HK-2 (cell line): ENCODE measurements around the gene MACROH2A1.

Experiments
- DNase-seq: peaks from one replicate; pipeline ENCODE4 v3.0.0-alpha.2; 2018; ENCODE audit not compliant: unreplicated experiment

MACROH2A1 gene

DNA sequence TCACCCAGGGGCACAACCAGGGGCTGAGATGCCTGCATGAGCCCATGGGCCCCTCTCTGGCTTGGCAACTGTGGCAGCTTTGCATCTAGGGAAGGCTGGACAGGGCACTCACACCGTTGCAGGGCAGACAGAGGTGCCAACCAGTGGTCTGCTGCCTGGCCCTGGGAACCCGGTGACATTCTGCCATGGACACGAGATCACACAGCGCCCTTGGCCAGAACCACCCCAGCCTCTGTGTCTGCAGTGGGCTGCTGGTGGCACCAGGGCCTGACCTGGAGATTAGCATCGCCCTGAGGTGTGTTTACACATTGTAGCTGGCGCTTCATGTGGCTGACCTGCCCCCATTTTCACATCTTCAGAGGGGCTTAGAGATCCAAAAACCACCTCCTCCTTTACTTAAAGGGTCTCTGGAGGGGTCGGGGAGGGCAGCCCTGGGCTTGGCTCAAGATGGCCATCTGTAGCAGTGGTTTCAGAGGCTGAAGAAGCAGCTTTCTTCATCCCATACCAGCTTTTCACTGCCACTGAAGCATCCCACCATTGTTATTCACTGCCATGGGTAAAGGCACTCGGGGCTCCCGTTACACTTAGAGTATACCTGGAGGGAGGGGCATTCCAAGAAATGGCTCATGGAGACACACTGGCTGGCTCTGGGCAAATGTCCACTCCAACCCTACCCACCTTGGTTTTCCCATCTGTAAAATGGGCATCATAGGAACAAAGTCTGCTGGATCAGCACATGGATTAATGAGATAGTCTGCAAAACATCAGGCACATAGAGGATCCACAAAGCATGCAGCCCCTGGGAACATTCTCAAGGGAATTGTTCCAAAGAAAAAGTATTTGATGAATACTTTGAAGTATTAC is 36.7 kb upstream of the MACROH2A1 start:
- no peak for DNase-seq

DNA sequence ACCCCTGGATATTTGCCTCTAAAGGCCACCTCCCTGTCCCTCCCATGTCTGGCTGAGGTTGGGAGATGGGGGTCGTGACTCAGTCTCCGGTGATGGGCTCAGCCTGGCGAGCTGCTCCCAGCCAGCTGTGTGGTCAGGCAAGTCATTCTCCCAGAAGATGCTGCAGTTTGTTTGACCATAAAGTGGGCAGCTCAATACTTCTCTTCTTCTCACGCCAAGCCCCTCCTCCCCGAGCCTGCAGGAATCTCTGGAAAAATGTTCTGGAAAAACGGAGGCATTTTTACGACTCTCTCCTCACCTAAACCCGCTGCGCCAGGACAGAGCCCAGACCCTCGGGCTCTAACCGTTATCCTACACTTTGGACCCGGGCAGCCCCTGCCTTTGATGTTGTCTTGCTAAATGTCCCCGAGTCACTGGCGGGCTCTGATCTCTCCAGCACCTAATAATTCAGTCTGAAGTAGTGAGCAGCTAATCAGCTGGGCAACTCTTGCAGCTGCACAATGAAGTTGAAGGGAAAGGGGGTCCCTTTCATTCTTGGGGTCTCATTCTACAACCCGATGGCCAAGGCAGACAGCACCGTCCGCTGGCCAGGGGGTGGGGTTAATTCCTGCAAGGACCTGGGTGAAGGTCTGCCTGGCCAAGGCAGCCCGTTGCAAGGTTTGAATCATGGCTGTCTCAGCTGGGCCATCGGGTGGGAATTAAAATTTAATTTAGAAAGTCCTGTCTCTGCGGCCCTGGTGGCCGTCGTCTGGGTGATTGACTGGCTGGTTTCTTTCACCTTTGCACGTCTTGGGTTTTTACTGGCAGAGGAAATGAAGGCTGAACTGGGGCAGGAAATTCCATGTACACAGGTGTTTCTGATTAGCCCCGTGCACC is 35.8 kb upstream of the MACROH2A1 start:
- no peak for DNase-seq

DNA sequence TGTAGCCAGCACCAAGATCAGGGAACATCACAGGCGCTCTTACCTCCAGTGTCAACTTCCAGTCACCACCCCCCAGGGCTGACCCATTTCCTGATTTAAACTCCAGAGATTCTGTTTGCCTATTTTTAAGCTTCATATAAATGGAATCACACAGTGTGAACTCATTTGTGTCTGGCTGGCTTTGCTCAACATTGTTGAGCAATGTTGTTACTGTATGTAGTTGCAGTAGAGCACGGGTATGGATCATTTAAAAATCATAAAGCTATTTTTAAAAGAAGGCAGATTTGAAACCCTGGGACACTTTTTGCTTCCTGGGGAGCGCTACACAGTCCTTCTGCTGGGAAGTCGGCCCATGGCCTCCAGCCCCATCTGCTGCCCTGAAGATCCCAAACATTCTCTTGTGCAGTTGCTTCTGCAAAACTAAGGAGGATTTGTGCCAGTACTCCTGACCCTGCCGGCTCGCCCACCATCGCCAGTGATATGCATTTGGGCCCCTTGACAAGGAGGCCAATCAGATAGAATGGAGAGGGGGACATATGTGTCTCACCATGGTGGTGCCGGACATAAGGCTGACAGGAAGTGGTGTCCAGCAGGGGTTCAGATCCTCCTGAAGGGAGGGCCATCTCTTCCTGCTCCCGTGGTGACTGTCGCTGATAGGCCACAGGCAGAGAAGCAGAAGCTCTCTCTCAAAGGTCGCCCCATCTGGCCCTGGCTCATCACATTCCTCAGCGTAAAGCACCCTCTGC is 34.8 kb upstream of the MACROH2A1 start:
- no peak for DNase-seq

DNA sequence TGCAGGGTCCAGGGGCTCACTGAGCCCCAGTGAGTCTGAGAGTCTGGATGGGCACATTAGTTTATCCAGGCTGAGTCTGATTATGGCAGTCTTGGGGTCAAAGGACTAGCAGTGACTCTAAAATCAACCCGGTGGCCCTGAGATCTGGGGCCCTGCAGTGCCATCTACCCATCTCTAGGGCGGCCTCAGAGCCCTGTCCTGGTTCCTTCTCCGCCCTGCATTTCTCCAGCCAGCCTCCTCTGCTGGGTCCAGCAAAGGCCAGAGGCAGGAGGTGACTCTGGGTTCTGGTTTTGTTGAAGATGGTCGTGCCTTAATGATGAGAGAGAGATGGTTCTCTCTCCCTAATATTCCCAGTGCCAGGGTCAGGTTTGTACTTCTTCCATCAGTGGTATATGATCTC is 33.1 kb upstream of the MACROH2A1 start:
- no peak for DNase-seq

DNA sequence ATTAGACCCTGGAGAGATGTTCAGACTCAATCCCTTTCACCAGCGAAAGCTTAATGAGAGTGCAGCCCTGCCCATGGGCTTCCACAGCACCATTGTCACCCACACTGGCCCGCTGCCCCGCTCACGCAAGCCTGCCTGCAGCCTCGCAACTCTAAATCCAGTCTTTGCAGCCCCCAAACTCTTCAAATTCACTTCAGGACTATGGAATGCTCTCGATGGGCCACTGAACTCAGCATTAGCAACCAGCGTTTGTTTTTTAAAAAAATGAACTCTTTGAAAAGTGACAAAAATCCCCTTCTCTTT is 31.1 kb upstream of the MACROH2A1 start:
- no peak for DNase-seq

DNA sequence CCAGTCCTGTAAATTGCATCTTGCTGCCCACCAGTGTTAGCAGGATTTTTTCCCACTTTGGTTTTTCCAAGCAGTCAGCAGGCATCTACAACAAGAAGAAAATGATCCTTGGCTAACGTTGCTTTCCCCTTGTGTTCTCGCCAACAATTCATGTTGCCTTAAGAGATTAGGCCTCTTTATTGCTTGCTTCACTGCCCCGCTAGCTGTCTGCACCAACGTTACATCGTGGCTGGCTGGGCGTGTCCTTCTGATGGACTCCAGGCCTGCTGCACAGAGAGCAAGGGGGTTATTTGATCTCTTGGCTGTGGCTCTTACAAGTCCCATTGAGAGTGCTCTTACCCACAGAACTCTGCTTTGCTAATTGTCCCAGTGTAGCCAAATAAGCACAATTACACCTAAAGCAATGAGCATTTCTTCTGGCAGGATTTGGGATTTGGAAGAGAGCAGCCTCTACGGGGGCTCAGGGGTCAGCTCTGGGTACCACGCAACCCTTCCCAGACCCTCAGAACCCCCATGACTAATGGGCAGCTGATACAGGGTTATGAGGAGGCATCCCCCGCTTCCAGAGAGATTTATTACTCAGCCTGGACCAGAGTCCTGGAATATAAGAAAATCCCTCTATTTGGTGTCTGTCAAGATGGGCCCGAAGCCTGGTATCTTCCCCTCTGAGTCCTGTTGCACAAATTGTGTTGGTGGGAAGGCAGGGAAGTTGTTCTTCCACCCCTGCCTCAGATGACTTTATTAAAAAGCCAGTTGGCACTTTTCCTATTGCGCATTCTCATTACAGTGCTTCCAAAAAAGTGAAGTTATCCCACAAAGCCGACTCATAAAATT is 30.5 kb upstream of the MACROH2A1 start:
- DNase-seq: no peak

DNA sequence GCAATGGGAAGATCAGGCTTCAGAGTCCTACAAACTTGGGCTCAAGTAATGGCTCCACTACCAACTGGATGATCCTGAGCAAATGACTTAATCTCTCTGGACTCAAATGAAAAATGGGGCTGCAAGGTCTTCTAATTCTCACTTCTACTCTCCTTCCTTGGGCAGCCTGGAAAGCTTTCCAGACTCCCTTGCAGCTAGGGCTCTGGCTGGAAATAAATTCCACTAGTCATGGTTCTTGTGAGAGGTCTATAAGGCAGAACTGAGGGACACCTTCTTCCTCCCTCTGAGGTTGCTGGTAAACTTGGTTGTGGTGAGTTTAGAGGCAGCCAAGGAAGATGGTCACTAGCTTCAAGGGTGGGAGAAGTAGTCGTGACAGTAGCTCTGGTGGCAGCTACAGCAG is 29.6 kb upstream of the MACROH2A1 start:
- DNase-seq: no peak

DNA sequence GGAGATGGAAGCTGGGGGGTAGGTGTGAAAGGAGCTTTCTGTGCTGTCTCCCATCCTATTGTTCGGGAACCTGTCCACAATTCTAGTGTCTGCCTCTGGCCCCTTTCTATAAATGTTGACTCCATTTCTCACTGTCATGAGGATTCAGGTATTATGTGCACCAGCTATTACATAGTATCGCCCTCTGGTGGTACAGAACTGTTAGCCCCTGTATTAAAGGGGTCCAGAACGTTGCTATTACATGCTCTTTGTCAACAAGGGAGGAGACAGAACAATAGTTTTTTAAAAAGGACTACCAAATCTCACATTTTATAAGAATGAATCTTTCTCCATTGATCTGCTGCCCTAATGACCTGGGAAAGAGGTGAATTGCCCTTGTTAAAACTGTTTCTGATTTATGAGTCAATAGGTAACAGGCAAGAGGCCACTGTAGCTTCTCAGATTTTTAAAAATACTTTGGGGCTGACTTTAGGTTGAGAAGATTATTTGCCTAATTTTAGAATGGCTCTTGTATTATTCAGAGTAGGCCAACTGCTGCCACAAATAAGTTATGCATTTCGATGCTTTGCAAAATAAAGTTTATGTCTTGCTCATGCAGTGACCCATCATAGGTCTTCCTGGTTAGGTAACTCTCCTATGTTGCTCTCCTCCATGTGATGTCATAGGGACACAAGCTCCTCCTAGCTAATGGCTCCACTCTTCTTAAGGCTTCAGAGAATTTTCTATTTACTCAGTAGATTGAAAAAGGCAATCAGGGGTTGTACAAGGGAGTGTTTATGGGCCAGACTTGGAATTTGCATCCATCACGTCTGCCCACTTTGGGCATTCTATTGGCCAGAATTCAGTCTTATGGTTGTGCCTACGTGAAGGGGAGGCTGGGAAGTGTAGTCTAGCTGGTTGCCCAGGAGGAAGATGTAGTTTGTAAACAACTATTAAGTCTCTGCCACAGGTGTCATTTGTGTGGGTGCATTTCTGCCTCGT is 27.4 kb upstream of the MACROH2A1 start:
- no peak for DNase-seq

DNA sequence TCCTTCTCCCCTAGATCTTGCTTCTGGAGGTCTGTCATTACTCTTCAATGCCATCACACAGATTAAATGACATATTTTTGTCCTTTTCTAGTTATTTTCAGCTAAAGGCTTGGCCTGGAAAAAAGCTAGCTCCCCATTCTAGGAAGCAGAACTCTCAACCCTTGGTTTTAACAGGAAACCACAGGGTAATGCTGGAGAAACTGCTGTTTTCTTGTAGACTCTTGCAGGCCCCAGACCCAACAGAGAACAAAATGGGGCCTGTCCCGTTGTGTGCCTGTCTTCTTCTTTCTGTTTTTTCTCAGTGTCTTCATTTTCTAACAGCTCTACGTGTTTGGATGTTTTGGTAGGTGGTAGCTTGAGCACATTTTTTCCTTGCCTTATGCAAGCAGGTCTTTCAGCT is 26.6 kb upstream of the MACROH2A1 start:
- DNase-seq: no peak

DNA sequence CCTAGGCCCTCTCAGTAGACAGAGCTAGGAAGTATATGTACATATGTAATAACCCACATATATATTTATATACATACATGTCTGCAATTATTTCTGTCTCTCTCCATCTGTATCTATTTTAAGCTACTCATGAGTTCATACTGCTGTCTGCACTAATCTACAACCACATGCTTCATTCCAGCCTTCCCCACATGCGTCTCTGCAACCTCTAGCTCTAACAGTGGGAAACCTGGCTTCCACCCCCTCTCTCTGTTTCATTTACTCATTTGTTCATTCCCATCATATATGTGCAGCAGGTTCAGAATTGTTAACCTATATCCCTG is 24.8 kb upstream of the MACROH2A1 start:
- no peak for DNase-seq

DNA sequence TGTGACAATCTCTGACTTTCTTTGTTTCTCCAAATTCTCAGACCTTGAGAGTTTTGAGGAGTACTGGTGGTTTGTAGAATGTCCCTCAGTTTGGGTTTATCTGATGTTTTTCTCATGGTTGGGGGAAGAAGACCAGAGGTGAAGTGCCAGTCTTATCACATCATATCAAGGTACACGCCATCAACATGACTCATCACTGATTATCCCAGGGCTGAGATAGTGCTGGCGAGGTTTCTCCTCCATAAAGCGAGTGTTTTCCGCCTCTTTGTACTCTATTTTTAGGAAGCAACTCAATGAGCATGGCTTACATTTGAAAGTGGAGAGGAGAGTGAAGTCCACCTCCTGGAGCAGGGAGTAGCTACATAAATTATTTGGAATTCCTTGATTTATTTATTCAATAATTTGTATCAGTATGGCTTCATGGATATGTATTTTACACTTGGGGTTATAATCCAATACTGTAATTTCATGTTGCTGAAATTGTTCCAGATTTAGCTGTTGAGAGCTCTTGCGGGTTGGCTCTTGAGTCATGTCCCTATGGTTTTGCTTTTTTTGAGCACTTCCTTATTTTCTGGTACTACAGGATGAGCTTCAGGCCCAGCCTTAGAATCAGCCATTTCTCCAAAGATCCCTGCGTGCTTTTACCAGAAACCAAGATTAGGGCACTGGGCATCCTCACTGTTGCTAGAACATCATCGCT is 24.3 kb upstream of the MACROH2A1 start:
- DNase-seq: no peak

DNA sequence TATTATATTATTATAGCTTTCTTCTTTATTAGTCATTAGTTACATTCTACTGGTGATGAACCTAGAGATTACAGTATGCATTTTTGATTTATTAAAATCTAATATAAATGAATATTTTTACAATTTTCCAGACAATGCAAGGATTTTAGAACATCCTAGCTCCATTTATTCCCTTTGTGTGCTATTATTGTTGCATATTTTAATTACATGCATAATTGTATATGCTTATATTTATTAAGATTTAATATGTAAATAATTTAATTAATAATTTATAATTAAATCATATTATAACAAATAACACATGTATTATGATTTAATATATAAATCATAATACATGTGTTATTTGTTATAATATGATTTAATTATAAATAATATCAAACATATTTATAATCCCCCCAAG is 23.4 kb upstream of the MACROH2A1 start:
- no peak for DNase-seq

DNA sequence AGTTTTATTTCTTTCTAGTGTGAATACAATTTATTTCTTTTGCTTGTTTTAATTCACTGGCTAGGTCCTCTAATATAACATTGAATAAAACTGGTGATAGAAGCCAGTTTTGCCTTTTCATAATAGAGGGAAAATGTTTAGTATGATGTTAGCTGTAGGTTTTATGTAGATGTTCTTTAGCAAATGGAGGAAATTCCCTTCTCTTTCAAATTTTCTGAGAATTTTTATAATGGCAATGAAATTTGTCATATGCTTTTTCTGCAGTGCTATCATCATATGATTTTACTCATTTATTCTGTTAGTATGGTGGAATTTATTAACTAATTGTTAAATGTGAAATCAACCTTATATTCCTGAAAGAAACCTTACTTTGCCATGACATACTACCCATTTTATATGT is 18.1 kb upstream of the MACROH2A1 start:
- DNase-seq: no peak

DNA sequence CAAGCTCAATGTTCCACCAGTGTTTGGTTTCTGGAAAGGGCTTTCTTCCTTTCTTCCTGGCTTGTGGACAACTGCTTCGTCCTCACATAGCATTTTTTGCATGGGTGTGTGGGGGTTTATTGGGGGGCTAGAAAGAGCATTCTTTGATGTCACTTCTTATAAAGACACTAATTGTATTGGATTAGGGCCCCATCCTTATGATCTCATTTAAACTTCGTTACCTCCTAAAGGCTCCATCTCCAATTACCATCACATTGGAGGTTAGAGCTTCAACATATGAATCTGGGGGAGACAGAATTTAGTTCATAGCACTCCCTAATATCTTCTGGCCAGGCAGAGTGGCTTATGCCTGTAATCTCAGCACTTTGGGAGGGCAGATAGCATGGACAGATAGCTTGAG is 6.1 kb upstream of the MACROH2A1 start:
- no peak for DNase-seq

DNA sequence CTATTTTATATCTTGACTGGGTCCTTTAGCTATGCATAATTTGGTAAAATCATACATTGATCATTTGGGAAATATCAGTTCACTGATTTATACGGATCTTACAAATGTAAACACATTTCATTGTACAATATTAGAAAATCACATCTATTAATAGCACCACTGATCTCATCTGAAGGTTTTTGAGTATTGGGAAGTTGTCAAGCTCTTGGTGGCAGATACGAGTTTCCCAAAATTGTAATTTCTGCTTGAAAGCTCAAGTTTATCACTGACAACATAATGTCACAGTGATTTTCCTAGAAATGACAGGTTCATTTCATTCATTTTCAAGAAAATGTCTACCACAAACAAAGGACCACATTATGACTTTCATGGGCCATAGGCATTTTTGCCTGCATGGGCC is 3.0 kb upstream of the MACROH2A1 start:
- DNase-seq: no peak

DNA sequence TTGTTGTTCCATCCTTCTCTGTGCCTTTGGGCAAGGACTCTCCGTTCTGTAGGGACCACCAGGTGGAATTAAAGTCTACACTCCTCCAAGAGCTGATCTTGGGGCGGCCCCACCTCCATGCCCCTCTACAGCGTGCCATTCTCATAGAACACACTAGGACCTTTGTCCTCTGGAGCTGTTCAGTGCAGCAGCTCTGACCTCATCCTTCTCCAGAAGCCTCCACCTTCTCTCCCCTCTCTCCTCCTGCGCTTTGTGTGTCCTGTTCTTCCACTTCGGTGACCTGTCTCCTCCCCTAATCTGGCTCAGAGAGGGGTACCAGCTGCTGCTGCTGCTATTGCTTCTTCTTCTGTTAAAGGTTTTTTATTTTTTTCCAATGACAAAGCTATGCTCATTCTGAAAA is 1.8 kb upstream of the MACROH2A1 start:
- no peak for DNase-seq

DNA sequence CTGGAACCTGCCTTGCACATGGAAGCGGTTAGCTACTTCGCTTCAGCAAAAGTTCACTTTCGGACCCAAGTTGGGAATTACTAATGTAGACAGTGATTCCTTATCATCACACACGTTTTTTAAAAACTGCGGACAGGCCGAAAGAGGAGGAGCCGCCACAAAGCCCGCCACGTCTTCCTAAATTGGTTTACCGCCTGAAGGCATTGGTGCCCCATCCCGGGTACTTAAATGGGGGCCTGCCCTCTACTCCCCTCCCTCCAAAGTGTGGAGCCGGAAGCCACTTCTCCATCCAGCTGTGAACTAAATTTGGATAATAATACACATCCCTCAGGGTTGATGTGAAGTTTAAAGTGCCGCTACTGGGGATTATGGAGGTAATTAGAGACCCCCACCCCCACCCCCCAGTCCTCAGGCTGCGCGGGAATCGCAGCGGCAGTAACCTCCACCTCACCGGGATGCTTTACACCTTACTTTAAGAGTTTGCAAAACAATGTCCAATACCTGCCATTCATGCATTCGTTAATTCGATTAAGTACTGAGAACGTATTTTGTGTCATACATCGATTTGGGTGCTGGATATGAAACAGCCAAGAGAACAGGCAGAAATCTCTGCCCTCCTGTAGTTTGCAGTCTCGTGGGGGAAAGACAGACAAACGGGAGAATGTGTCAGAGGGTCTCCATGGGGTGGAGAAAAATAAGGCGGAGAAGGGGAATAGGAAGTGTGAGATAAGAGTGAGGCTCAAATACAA is 937 bp upstream of the MACROH2A1 start:
- no peak for DNase-seq

DNA sequence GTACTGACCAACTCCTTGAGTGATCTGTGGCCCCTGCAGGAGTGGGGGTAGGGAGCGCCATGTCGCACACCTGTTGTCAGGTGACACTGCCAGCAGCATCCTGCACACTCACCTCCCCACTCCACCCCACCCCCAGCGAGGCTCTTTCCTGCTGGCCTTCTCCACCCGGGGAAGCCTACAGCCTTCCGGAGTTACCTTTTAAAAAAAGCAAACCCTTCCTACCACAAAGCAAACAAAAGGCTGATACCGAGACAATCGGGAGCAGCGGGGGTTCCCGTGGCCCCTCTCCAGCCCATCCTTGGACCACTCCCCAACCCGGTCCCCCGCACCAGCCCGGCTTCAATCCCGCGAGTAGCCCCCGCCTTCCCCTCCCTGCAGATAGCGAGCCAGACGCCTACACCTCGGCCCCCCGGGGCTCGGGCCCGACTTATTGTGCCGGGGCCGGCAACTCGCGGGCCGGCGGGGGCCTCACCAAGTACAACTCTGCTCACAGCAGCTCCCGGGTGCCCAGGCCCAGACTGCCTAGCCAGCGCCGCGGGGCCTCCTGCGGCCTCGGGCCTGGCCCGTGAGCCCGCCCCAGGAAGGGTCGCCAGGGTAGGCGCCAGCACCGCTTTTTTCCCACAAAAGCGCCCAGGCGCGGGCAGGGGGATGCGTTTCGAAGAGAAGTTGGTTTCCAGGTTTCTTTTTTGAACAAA is 724 bp downstream of the MACROH2A1 start:
- peak; percentile 47 for DNase-seq

DNA sequence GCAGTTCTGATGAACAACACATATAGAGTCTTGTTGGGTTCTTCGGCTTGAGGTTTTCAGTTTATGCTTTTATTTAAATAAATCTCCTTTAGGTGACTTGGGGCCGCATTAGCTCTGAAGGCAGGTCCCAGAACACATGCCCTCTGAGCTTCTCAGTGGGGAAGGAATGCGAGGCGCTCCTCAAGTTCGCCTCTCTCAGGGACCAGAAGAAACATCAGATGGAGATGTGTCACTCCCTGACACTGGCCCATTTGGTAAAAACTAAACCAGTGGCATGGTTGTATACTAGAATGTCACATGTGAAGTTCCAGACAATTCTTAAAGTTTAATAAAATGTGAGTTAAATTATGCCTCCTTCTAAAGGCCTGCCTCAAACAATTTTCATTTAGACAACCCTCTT is 1.9 kb downstream of the MACROH2A1 start:
- DNase-seq: no peak
